ENCODE results near the gene HNF4A. TPM values are rescaled to one million over a fixed set of nuclear protein-coding genes. Genes with fewer than 3 reads are reported as not detected.
A peak's percentile ranks its signal among the peaks of the same experiment; 100 is the strongest.

HNF4A gene
- total and polyA plus RNA-seq, 2 of the 13 experiments (the other 11 are each of a cell fraction or from before 2014, with no cell fraction given) = 80.9 to 169 TPM

GRCh38 chr20:44450281-44450889 is 94.9 kb downstream of the HNF4A start (continued):
- no peak for TF ChIP-seq ARID5B (CRISPR knock-in tag; IDR thresholded peaks at IDR 0.05)
- TF ChIP-seq ZNF746 (CRISPR knock-in tag; IDR thresholded peaks at IDR 0.05) = 0 out of 2 replicates have a peak, but pooled peaks have one; percentile 26
- TF ChIP-seq SRY (CRISPR knock-in tag; IDR thresholded peaks at IDR 0.05) = 0 out of 2 replicates have a peak, but pooled peaks have one; percentile 25
- no peak for TF ChIP-seq ZNF296 (CRISPR knock-in tag; conservative IDR thresholded peaks at IDR 0.05)
- TF ChIP-seq ZNF414 (CRISPR knock-in tag; IDR thresholded peaks at IDR 0.05) = no peak
- TF ChIP-seq, protein P1, sequence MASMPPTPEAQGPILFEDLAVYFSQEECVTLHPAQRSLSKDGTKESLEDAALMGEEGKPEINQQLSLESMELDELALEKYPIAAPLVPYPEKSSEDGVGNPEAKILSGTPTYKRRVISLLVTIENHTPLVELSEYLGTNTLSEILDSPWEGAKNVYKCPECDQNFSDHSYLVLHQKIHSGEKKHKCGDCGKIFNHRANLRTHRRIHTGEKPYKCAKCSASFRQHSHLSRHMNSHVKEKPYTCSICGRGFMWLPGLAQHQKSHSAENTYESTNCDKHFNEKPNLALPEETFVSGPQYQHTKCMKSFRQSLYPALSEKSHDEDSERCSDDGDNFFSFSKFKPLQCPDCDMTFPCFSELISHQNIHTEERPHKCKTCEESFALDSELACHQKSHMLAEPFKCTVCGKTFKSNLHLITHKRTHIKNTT (CRISPR knock-in tag; IDR thresholded peaks at IDR 0.05) = no peak
- no peak for TF ChIP-seq FOXO4 (CRISPR knock-in tag; conservative IDR thresholded peaks at IDR 0.05)
- TF ChIP-seq ZBTB4 (CRISPR knock-in tag; IDR thresholded peaks at IDR 0.05; ENCODE audit: borderline replicate concordance) = no peak
- no peak for TF ChIP-seq ZNF460 (CRISPR knock-in tag; IDR thresholded peaks at IDR 0.05; ENCODE audit: borderline replicate concordance)
- TF ChIP-seq ZNF468 (CRISPR knock-in tag; IDR thresholded peaks at IDR 0.05) = peak; percentile 68; the same call in 1 of the 2 replicates
- TF ChIP-seq TBX2 (CRISPR knock-in tag; IDR thresholded peaks at IDR 0.05; ENCODE audit: borderline replicate concordance) = no peak
- TF ChIP-seq ZNF136 (CRISPR knock-in tag; IDR thresholded peaks at IDR 0.05; ENCODE audit: low read depth) = no peak
- no peak for TF ChIP-seq NFIC (IDR thresholded peaks at IDR 0.05; ENCODE audit: low read length)
- no peak for TF ChIP-seq KDM6A (CRISPR knock-in tag; IDR thresholded peaks at IDR 0.05; ENCODE audit: low read depth)
- 0 out of 2 replicates have a peak, but pooled peaks have one; percentile 20 for TF ChIP-seq ZNF678 (CRISPR knock-in tag; IDR thresholded peaks at IDR 0.05)
- TF ChIP-seq SRSF9 (IDR thresholded peaks at IDR 0.05; ENCODE audit: borderline replicate concordance, insufficient read depth, low read depth, low read length, poor library complexity, severe bottlenecking) = no peak
- TF ChIP-seq, protein P2, sequence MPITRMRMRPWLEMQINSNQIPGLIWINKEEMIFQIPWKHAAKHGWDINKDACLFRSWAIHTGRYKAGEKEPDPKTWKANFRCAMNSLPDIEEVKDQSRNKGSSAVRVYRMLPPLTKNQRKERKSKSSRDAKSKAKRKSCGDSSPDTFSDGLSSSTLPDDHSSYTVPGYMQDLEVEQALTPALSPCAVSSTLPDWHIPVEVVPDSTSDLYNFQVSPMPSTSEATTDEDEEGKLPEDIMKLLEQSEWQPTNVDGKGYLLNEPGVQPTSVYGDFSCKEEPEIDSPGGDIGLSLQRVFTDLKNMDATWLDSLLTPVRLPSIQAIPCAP (CRISPR knock-in tag; IDR thresholded peaks at IDR 0.05; ENCODE audit: low read depth) = 0 out of 2 replicates have a peak, but pooled peaks have one; percentile 58
